Brain microvascular endothelial cell (primary cell): ENCODE measurements around the gene NOTCH2.

Experiments used
- DNase-seq: peaks from one replicate; pipeline ENCODE4 v3.0.0-alpha.2; 2020
- H3K27ac ChIP-seq: fragments of 250-450 bp; sonication (Bioruptor Pico); 2 replicates; pipeline ENCODE4 v1.5.1; 2020; ENCODE audit warnings: mild to moderate bottlenecking, moderate library complexity
- H3K27me3 ChIP-seq: fragments of 250-450 bp; sonication (Bioruptor Pico); replicated peaks from 2 replicates; pipeline ENCODE4 v1.5.1; 2020; ENCODE audit warnings: mild to moderate bottlenecking
- H3K36me3 ChIP-seq: fragments of 250-450 bp; sonication (Bioruptor Pico); replicated peaks from 2 replicates; pipeline ENCODE4 v1.5.1; 2020; ENCODE audit warnings: mild to moderate bottlenecking
- H3K4me3 ChIP-seq: 2 replicates; pipeline ENCODE4 v1.5.1; 2011; ENCODE audit warnings: low read depth, mild to moderate bottlenecking, control low read depth, low read length, moderate library complexity
- in situ Hi-C: cut with HindIII; loops from 2 replicates; pipeline ENCODE4 v1.10.0; 2017; ENCODE audit warnings: low sequenced_read_pairs, low pct_ligation_motif_present
- TF ChIP-seq, protein P1 (sequence below): IDR thresholded peaks from 2 replicates; pipeline ENCODE4 v1.5.1; 2011; ENCODE audit warnings: low read depth, mild to moderate bottlenecking, moderate library complexity, low read length, control low read depth, inconsistent platforms; ENCODE audit errors: missing control alignments

Gene NOTCH2

DNA sequence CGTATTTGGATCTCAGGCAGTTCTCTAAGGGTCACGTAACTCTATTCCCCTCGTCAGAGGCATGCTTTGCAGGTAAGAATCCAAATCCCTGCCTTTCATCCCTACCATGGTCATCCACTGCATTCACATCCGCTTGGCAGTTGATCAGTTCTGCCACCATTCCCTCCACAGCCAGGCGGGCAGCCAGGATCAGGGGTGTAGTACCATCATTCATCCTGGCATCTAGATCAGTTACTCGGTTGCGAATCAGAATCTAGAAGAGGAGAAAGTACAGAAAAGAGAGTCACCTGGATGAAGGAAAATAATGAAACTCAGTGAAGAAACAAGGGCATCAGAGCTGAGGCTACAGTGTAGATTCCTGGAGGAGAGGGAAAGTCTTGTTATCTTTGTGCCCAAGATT, 151.2 kb downstream of the NOTCH2 start:
- Histone ChIP-seq H3K36me3 (peaks cover 99% of the 10 kb centered on the region), H3K27me3 (no peaks in the 10 kb centered on the region), H3K4me3 (no peak overlapping the region), H3K27ac (no peak overlapping the region)
- in situ Hi-C loops: no loop called here
- DNase-seq: no peak
- TF ChIP-seq, protein P1, sequence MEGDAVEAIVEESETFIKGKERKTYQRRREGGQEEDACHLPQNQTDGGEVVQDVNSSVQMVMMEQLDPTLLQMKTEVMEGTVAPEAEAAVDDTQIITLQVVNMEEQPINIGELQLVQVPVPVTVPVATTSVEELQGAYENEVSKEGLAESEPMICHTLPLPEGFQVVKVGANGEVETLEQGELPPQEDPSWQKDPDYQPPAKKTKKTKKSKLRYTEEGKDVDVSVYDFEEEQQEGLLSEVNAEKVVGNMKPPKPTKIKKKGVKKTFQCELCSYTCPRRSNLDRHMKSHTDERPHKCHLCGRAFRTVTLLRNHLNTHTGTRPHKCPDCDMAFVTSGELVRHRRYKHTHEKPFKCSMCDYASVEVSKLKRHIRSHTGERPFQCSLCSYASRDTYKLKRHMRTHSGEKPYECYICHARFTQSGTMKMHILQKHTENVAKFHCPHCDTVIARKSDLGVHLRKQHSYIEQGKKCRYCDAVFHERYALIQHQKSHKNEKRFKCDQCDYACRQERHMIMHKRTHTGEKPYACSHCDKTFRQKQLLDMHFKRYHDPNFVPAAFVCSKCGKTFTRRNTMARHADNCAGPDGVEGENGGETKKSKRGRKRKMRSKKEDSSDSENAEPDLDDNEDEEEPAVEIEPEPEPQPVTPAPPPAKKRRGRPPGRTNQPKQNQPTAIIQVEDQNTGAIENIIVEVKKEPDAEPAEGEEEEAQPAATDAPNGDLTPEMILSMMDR: no peak

DNA sequence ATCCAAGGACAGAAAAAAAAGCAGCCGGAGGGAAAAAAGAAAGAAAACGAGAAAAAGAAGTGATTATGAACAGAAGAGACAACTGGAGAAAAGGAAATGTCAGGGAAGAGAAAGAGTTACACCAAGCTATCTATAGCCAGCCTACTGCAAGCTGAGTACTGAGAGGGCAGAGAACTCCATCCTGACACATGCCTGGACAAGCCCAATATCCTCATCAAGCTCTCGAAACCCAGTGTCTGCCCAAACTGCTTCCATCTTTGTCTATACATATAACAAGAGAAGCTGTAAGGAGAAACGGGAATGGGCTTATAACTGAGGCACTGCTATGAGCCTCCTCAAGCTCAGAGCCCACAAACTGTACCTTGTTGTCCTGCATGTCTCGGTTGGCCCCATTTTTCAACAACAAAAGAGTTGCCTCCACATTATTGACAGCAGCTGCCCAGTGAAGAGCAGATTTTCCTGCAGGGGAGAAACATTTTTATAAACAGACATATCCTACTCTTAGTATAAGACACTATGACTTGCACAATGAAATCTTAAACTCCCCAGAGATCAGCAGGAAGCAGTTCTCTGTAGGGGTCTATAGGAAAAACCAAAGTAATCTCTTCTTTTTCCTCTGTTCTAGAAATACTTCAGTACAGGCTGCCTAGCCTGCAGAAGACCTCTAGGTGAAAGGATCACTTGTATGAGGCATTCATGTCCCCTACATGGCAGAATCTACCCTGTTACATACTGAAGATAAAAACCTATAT, 152.0 kb downstream of the NOTCH2 start:
- TF ChIP-seq, protein P1: no peak
- Histone ChIP-seq H3K36me3 (peaks cover 97% of the 10 kb centered on the region), H3K27ac (no peak overlapping the region), H3K4me3 (no peak overlapping the region), H3K27me3 (no peaks in the 10 kb centered on the region)
- in situ Hi-C loops: no loop called here
- no peak for DNase-seq

DNA sequence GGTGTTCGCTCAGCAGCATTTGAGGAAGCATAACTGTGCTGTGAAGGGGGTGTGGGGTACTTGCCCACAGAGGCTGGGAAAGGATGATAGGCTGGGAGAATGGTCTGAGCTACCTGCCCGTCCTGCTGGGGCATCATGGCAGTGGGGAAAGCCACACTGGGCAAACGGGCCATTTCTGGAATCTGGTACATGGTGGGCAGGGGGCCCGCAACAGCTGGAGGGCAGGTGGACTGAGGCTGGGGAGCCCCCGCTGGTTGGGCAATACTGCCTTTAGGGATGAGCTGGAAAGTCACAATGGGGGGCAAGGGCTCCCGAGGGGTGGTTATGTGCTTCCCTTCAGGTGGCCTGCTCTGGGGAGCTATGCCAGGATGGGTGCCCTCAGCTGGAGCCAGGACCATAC, 153.9 kb downstream of the NOTCH2 start:
- Histone ChIP-seq H3K27me3 (no peaks in the 10 kb centered on the region), H3K36me3 (peaks cover 82% of the 10 kb centered on the region), H3K4me3 (no peak overlapping the region), H3K27ac (no peak overlapping the region)
- in situ Hi-C loops: no loop called here
- no peak for DNase-seq
- TF ChIP-seq, protein P1: no peak

DNA sequence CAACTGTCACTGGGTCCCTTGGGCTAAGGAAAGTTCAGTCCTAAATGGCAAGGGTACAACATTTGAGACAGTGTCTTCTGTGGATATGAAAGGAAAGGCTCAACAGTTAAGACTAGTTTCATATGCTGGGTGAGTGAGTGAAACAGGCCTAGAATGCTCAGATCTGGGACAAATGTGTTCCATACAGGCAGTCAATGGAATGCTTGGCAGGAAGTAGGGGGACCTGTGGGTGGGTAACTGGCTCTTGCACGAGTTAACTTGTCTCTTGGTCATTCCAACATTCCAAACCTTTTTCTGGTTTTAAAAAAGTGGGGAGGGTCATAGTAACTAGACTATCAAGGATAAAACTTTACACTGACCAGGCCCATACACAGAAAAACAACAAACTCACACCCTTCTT, 155.4 kb downstream of the NOTCH2 start:
- in situ Hi-C loops: no loop called here
- no peaks in the 10 kb centered on the region for H3K27me3 ChIP-seq
- no peak for DNase-seq
- TF ChIP-seq, protein P1: no peak
- H3K36me3 ChIP-seq: peaks cover 68% of the 10 kb centered on the region
- no peak overlapping the region for H3K4me3 ChIP-seq
- H3K27ac ChIP-seq: no peak overlapping the region

DNA sequence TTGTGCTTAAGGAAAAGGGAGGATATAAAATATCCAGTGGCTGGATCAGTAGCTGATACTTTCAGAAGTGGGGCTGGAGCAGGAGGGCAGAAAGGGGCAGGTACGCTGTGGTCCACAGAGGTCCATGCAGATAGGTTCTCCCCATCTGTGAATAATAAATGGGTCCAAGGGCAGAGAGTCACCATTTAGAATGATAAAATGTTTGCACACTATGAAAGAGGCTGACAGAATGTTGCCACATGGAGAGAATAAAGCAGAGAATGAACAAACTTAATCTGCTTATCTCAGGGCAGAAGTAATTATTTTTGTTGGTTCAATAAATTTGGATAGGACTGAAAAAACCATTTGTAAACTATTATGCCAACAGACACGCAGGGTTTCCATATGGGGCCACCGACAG, 156.5 kb downstream of the NOTCH2 start:
- Histone ChIP-seq H3K4me3 (no peak overlapping the region), H3K27ac (no peak overlapping the region), H3K27me3 (no peaks in the 10 kb centered on the region), H3K36me3 (peaks cover 57% of the 10 kb centered on the region)
- DNase-seq: no peak
- in situ Hi-C loops: no loop called here
- TF ChIP-seq, protein P1: no peak

DNA sequence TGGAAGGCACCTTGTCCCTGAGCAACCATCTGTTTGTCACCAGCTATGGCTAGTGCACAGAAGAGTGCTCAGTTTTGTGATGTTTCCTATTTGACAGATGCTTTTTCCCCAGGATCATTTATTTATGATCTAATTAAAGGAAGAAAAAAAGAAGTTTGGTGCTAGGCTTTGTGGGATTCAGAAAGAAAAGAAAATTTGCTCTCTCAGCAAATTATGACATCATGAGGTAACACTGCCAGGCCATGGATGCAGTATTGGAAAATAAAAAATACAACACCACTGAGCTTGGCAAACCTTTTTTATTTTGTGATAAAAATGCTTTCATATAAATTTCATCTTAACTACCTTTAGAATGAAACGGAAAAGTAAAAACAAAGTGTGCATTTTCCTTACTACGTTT, 157.7 kb downstream of the NOTCH2 start:
- TF ChIP-seq, protein P1: no peak
- H3K36me3 ChIP-seq: peaks cover 45% of the 10 kb centered on the region
- no peak overlapping the region for H3K4me3 ChIP-seq
- no peaks in the 10 kb centered on the region for H3K27me3 ChIP-seq
- in situ Hi-C loops: no loop called here
- no peak overlapping the region for H3K27ac ChIP-seq
- no peak for DNase-seq
